ENCODE data around the gene ZNRD2. TPM values are rescaled to one million over a fixed set of nuclear protein-coding genes. Genes with fewer than 3 reads are reported as not detected.

Gene ZNRD2
- total RNA-seq, 2 experiments from 2014 or later, result 54.3 to 54.7 TPM

DNA sequence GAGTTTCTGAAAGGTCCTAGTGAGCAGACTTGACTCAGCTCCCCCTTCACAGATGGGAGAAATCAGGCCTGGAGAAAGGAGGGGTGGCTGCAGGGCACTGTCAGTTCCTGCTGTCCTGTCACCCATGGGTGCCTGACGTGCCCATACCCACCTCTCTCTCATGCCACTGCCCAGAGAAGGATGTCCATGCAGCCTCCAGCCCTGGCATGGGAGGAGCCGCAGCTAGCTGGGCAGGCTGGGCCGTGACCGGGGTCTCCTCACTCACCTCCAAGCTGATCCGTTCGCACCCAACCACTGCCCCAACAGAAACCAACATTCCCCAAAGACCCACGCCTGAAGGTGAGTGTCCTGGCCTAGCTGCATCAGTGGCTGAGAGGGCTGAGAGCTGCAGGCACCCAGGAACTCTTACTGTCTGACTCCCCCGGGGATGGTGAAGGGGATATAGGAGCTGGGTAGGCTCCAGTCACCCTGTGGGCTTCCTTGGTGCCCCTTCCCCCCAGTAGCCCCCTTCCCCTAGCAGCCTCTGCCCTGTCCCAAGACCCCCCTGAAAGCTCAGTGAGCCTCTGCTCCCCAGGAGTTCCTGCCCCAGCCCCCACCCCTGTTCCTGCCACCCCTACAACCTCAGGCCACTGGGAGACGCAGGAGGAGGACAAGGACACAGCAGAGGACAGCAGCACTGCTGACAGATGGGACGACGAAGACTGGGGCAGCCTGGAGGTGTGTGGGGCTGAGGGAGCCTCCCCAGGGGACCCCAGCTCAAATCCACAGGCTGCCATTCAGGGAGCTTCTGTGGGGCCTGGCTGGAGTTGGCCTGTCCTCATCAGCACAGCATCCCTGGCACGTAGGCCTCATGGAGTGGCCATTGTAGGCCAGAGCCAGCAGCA is 33.6 kb upstream of the ZNRD2 start:
- Mint-ChIP-seq H3K4me1 (ENCODE audit: low read depth) (peaks cover 7% of the 10 kb centered on the region), H3K27me3 (no peaks in the 10 kb centered on the region), H3K27ac (peak overlapping the region; percentile 0), H3K4me3 (no peak overlapping the region), H3K36me3 (ENCODE audit: low read depth) (peaks cover 13% of the 10 kb centered on the region), H3K9me3 (no peaks in the 10 kb centered on the region)
- ATAC-seq, result no peak
- DNase-seq, result no peak
- TF ChIP-seq, protein P1, sequence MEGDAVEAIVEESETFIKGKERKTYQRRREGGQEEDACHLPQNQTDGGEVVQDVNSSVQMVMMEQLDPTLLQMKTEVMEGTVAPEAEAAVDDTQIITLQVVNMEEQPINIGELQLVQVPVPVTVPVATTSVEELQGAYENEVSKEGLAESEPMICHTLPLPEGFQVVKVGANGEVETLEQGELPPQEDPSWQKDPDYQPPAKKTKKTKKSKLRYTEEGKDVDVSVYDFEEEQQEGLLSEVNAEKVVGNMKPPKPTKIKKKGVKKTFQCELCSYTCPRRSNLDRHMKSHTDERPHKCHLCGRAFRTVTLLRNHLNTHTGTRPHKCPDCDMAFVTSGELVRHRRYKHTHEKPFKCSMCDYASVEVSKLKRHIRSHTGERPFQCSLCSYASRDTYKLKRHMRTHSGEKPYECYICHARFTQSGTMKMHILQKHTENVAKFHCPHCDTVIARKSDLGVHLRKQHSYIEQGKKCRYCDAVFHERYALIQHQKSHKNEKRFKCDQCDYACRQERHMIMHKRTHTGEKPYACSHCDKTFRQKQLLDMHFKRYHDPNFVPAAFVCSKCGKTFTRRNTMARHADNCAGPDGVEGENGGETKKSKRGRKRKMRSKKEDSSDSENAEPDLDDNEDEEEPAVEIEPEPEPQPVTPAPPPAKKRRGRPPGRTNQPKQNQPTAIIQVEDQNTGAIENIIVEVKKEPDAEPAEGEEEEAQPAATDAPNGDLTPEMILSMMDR (IDR thresholded peaks at IDR 0.05), result no peak
- intact Hi-C loops (cut with micrococcal nuclease), result no loop called here
- ChIA-PET POLR2A (interaction anchor here (0.8 to 3.9 kb wide), 5 partner anchors 9 to 114 kb away, joined by 3 to 18 read pairs (median 3); partner anchors contain the start of genes MALAT1 and SCYL1), CTCF (interaction anchor here (1.0 to 1.4 kb wide), 3 partner anchors 9 to 57 kb away, joined by 3 to 5 read pairs (median 3); no protein-coding TSS in a partner anchor)

DNA sequence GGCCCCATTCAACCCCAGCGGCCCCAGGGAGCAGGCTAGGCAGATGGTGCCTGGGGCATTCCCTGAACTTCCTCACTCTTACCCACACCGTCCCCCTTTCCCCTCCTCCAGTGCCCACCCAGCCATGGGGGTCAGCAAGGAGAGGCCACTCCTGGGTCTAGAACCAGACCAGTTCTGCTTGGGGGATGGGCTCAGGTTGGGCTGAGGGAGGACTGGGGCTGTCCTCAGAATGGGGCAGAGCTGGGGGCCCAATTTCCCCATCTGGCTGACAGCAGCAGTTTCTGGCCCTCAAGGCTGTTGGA is 33.0 kb upstream of the ZNRD2 start:
- H3K27ac Mint-ChIP-seq, result no peak overlapping the region
- DNase-seq, result no peak
- H3K9me3 Mint-ChIP-seq, result no peaks in the 10 kb centered on the region
- peaks cover 10% of the 10 kb centered on the region for H3K36me3 Mint-ChIP-seq (ENCODE audit: low read depth)
- ATAC-seq, result no peak
- no peaks in the 10 kb centered on the region for H3K27me3 Mint-ChIP-seq
- no peak overlapping the region for H3K4me3 Mint-ChIP-seq
- intact Hi-C loops (cut with micrococcal nuclease), result no loop called here
- peaks cover 12% of the 10 kb centered on the region for H3K4me1 Mint-ChIP-seq (ENCODE audit: low read depth)
- TF ChIP-seq, protein P1 (IDR thresholded peaks at IDR 0.05), result no peak
- ChIA-PET CTCF (interaction anchor here (1.0 to 1.4 kb wide), 3 partner anchors 12 to 56 kb away, joined by 3 to 4 read pairs (median 3); partner anchors contain the start of gene SCYL1), POLR2A (interaction anchor here (0.8 to 3.9 kb wide), 4 partner anchors 9 to 39 kb away, joined by 3 to 18 read pairs (median 4); partner anchors contain the start of genes MALAT1 and SCYL1)

DNA sequence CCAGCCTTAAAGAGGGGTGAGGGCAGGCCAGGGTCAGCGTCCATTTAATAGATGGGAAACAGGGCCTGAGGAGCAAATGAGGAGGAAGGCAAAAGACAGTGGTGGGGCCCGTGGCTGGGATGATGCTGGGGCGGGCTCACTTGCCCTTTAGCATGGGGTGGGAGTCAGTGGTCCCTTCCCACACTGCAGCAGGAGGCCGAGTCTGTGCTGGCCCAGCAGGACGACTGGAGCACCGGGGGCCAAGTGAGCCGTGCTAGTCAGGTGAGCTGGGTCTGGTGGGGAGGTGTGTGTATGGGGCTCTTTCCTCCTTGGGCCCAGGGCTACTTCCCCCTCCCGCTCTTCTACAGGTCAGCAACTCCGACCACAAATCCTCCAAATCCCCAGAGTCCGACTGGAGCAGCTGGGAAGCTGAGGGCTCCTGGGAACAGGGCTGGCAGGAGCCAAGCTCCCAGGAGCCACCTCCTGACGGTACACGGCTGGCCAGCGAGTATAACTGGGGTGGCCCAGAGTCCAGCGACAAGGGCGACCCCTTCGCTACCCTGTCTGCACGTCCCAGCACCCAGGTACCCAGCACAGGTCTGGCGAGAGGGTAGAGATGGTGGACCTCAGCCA is 32.6 kb upstream of the ZNRD2 start:
- H3K4me1 Mint-ChIP-seq (ENCODE audit: low read depth), result peaks cover 14% of the 10 kb centered on the region
- DNase-seq, result no peak
- ChIA-PET CTCF (interaction anchor here (1.0 to 1.4 kb wide), 4 partner anchors 13 to 50 kb away, joined by 3 to 4 read pairs (median 4); partner anchors contain the start of genes EHBP1L1 and SCYL1), POLR2A (interaction anchor here (0.8 to 3.9 kb wide), 5 partner anchors 8 to 39 kb away, joined by 3 to 18 read pairs (median 5); partner anchors contain the start of genes EHBP1L1, MALAT1 and SCYL1)
- H3K27me3 Mint-ChIP-seq, result no peaks in the 10 kb centered on the region
- no peak overlapping the region for H3K4me3 Mint-ChIP-seq
- no peak for ATAC-seq
- H3K9me3 Mint-ChIP-seq, result no peaks in the 10 kb centered on the region
- intact Hi-C loops (cut with micrococcal nuclease), result no loop called here
- peaks cover 9% of the 10 kb centered on the region for H3K36me3 Mint-ChIP-seq (ENCODE audit: low read depth)
- peak overlapping the region; percentile 30 for H3K27ac Mint-ChIP-seq
- TF ChIP-seq, protein P1 (IDR thresholded peaks at IDR 0.05), result no peak

DNA sequence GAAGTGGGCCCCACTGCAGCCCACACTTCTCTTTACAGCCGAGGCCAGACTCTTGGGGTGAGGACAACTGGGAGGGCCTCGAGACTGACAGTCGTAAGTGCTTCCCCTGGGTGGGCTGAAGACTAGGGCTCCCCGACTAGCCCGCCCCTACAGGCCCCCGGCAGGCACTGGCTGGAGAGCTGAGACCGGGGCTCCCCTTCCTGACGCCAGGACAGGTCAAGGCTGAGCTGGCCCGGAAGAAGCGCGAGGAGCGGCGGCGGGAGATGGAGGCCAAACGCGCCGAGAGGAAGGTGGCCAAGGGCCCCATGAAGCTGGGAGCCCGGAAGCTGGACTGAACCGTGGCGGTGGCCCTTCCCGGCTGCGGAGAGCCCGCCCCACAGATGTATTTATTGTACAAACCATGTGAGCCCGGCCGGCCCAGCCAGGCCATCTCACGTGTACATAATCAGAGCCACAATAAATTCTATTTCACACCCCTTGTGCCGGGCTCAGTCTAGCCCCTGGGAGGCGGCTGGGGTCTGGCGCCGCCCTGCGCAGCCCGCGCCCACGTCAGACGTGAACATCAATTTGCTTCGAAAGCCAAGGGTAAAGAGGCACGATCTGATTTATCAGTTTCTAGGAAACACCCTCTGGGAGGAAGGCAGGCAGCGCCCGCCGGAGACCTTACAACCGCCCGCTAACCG is 31.9 kb upstream of the ZNRD2 start:
- H3K4me1 Mint-ChIP-seq (ENCODE audit: low read depth), result peaks cover 14% of the 10 kb centered on the region
- TF ChIP-seq, protein P1 (IDR thresholded peaks at IDR 0.05), result no peak
- no peak for ATAC-seq
- intact Hi-C loops (cut with micrococcal nuclease), result no loop called here
- CTCF ChIA-PET, result interaction anchor here (1.0 to 1.4 kb wide), 4 partner anchors 13 to 50 kb away, joined by 3 to 4 read pairs (median 4); partner anchors contain the start of genes EHBP1L1 and SCYL1
- no peak for DNase-seq
- H3K27me3 Mint-ChIP-seq, result no peaks in the 10 kb centered on the region
- H3K27ac Mint-ChIP-seq, result peak overlapping the region; percentile 30
- peaks cover 9% of the 10 kb centered on the region for H3K36me3 Mint-ChIP-seq (ENCODE audit: low read depth)
- H3K9me3 Mint-ChIP-seq, result no peaks in the 10 kb centered on the region
- no peak overlapping the region for H3K4me3 Mint-ChIP-seq
- POLR2A ChIA-PET, result interaction anchor here (0.9 to 3.9 kb wide), 6 partner anchors 12 to 62 kb away, joined by 3 to 25 read pairs (median 6); partner anchors contain the start of genes EHBP1L1, FAM89B and SCYL1

Measured in activated CD8-positive, alpha-beta T cell treated with anti-CD3 and anti-CD28 coated beads for 36 hours (primary cell).